NAMALWA (cell line): ENCODE data around the gene CD28.

Experiments used
- DNase-seq: peaks from one replicate; pipeline ENCODE4 v3.0.0-alpha.2; 2015; ENCODE audit warnings: low spot score

Gene CD28

DNA sequence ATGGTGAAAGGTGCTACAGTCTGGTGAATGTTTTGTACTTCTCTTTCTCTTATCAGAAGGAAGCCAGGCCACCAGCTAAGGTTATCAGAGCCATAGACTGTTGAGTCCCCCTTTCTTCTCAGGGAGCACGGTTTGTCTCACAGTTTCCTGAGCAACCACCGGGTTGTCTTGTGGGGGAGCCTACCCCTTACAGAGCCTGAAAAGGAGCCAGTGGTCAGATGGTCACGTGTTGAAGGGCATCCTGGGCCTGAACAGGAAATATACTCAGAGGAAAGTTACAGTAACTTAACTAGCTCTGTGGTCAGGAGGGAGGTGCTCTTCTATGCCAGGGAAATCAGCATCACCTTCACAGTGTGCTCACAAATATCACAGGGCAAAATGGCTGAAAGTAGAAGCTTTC, 11.6 kb downstream of the CD28 start:
- no peak for DNase-seq

DNA sequence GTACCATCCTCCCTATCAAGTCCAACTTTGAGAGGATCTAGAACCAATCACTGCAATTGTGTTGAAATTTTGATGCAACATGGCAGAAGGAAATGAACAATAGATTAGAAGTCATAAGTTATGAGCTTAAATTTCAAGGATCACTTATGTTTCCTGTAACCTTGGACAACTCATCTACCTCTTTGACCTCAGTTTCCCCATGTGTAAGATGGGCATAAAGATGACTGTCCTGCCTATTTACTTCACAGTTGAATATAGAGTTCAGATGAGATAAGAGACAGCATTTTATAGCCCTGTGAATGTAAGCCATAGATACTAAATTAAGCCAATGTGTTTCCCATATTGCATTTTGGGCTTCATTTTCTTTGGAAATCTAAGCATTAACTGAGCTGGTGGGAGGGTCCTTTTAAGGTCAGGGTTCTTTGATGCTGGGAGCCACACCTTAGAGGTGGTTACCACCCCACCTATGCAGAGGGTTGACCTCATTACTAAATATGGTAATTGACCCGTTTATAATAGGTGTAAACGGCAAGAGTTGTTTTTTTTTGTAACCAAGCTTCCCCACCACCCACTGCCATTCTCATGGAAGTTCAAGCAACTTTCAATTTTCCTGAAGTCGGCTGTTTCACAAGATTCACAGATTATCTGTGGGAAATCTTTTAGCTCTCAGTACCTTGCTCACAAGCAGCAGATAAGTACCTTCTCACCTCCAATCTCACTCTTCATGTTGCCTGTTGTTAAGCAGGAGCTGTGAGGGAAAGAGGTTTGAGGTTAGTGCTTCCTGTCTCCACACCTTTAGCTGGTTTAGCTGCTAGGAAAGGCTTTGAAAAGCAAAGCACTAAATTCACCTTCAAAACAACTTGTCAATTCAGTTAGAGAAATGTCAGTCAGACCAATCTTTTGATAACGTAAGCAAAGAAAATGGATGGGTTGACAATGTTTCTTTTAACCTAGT, 13.3 kb downstream of the CD28 start:
- no peak for DNase-seq

GRCh38 chr2:203720915-203721672, 14.7 kb downstream of the CD28 start:
- no peak for DNase-seq

- DNase-seq = no peak
These were observed 15.4 kb downstream of the CD28 start for GRCh38 chr2:203721781-203722300.

DNA sequence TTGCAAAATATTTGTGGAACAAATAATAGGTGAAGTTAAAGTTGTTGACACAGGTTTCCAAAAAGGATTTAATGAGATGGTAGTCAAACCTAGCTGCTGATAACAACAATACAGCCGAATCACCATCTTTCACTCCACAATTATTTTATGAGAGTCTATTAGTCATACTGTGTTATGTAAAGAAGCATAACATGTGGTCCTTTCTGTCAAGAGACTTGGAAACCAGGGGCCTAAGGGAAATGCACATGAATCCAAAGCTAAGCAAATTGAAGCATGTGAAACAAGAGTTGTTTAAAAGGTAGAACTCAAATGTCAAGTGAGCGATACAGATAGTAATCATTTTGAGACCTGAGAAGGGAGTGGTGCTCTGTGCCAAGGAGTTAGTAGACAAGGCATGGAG, 16.0 kb downstream of the CD28 start:
- no peak for DNase-seq

DNA sequence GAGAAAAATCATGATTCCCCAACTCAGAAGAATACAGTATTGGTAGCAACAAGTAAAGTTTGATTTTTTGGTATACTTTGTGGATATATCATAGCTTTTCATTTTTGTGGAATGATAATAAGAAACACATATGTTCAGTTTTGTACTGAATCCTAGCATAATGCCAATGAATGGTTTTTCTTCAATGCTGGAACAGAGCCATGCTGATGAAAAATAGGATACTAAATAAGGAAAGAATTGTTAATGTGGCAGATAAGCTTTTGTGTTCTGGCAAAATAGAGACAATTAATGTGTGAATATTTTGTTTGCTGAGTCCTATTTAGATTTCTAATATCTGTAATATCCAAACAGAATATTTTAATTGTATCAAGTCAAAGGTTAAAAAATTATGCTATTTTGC, 21.9 kb downstream of the CD28 start:
- no peak for DNase-seq

GRCh38 chr2:203730076-203730729, 23.8 kb downstream of the CD28 start:
- no peak for DNase-seq

DNA sequence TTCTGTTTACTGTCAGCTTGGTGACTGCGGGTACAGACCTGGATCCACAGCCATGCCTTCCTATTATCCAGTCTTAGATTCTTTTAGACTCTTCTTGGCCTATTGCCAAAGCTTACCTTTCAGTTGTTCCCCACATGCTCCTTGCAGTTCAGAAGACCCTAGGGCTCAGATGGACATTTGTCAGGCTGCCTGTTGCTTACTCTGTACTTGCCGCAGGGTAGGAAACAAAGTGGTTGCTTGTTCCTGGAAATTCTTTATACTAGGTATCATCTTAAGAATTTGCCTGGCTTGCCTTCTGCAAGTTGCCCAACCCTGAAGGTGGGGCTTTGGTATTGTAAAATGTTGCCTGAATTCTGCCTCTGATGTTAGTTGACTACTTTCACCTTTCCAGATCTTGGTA, 24.4 kb downstream of the CD28 start:
- no peak for DNase-seq

DNA sequence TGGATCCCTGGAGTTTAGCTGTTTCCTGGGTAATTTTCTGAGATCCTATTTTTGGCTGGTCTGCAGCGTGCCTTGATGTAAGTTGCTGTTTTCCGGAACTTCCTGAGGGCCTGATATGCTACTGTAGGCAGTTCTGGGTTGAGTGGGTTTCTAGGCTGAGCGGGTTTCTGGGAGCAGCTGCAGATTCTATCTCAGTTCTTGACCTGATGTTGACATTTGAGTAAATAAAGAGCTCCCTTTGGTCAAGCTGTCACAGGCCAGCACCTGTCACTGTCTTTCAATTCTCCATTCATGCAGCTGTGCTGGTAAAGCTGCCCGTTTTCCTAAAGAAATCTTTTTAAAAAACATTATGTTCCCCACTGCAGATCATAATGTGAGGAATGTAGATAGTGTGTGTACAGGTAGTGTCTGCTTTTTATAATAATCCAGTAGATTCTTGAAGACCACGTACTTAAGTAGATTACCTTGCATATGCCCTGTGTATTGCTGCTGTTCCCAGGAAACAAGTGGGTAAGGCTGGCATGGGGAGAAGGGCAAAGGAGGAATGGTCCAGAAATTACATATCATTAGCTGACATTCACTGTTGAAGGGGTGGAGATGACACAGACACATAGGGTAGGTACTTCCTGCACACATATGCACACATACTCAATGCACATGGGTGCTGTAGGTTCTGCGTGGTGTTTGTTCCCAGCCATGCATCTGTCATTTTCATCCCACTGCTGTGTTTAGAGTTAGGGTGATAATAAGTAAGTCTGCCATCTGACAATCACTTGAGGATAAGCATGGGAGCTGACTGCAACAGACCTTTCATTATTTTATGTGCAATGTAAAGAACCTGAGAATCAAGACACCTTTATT, 25.9 kb downstream of the CD28 start:
- no peak for DNase-seq

DNA sequence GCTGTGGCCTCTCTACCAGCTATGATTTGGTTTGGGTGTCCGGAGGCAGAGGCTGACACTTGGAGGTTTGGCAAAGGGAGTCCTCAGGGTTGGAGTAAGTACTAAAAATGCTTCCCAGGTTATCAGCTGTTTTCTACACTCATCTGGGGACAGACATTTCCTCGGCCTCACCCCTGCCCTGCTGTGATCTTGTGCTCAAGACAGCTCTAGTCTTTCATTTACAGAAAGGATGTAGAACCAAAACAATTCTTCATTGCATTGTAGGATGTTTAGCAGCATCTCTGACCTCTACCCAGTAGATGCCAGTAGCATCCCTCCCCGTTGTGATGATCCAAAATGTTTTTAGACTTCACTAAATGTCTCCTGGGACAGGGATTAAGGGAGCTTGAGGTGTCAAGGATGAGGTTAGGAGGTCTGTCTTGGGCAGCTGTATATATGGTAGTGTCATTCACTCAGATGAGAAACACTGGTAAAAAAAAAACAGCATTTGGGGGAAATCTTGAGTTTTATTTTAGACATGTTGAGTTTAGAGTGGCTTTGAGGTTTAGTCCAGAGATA, 26.6 kb downstream of the CD28 start:
- DNase-seq = no peak

DNA sequence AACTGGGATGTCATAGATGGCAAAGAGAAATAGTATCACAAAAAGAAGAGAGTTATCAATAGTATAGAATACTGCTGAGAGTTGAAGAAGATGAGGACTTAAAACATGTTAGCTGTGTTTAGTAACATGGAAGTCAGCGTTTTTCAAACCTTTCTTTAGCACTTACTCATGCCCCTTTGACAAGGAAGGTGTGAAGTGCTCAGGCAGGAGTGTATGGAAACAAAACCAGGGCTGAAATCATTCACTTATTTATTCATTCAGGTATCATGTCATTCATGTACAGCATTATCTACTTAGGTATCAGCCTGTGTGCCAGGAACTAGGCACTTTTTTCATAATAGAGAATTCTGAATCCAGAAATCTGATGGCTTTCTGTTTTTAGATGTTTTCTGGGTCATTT, 27.2 kb downstream of the CD28 start:
- DNase-seq = no peak

- DNase-seq = no peak
These were observed 28.0 kb downstream of the CD28 start for GRCh38 chr2:203734276-203734983.

DNA sequence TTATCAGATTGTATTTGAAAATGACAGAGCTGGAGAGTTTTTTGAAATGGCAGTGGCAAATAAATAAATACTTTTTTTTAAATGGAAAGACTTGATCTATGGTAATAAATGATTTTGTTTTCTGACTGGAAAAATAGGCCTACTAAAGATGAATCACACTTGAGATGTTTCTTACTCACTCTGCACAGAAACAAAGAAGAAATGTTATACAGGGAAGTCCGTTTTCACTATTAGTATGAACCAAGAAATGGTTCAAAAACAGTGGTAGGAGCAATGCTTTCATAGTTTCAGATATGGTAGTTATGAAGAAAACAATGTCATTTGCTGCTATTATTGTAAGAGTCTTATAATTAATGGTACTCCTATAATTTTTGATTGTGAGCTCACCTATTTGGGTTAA, 30.9 kb downstream of the CD28 start:
- no peak for DNase-seq

DNA sequence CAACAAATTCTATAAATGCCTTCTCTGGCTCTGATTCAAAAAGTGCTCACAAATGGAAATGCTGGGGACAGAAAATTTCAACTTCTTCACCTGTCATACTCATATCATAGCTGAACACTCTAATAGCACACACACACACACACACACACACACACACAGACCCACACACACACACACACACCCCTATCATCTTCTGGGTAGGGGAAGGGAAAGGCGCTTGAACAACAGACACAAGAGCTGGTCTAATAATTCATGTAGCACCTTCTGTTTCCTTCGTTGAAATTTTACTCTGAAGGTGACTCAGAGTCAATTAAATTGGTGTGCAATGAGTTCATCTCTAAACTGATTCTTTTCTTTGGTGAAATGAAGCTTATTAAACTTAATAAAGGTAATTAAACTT, 32.9 kb downstream of the CD28 start:
- DNase-seq = no peak

- DNase-seq = no peak
These were observed 34.4 kb downstream of the CD28 start for GRCh38 chr2:203740871-203741281.

DNA sequence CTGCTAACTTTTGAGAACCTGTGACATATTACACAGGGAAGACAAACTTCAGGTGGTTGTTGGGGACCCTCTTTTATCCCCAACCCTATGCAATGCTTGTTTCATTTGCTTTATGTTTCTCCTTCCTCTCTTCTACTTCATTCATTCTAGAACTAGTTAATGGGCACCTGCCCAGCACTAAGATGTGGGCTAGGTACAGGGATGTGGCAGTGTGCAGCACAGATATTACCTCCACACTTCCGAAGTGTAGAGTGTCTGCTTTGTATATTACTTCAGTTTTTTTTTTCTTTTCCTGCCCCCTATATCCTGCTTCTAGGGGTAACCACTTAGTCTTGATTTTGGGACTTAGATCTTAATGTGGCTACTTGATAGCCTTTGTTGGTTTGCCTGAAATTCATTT, 35.1 kb downstream of the CD28 start:
- DNase-seq = no peak

DNA sequence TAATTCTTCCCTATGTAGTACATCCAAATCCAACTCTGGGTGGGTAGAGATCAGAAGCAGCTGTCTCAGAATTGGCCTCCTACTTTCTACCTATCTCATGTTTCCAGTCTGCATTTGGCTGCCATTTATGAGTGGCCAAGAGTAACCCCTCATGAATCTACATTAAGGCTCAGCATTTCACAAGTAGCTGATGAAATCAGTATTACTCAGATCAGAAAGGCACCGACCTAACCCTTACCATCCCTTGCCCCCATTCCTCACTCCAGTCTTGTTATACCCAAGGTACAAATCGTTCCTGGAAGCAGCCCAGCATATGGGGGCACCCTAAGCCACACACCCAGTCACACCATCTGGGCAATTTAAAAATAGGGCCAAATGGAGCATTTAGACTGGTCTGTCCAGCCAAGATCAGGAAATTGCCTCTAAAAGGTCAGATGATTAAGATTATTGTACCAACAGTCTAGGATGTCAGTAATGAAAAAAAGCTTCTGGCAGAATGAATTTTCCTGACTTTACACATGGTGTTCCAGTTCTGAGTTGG, 37.1 kb downstream of the CD28 start:
- DNase-seq = no peak

DNA sequence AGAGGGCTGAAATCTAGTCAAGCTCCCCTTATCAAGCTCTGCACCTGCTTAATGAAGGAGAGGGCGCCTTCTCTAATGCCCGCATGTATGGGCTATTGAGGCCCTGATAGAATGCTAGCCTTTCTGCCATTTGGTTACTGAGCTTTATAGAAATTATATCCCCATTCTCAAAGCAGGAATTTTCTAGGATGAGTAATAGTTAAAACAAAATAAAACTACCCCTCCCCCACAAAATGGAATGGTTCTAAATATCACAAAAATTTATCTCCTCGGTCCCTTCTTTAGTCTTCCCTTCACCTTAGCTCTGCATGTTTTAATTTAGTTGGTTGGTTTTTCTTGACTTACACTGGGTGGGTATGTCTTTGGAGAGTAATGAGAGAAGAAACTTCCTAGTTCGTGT, 37.7 kb downstream of the CD28 start:
- no peak for DNase-seq

- DNase-seq = no peak
These were observed 38.8 kb downstream of the CD28 start for GRCh38 chr2:203745267-203745666.
